Stimulated activated naive CD4-positive, alpha-beta T cell (primary cell): ENCODE data around the gene NIPSNAP2.
"Not testable (repeated sequence)": the region's sequence is repeated elsewhere in the genome, so short reads cannot be mapped to it uniquely, and the experiment has no call there.

ENCODE experiments used
- DNase-seq, 6 experiments: peaks; one replicate each; lab custom pipeline; 2025; lab: John Stamatoyannopoulos, UW

NIPSNAP2 gene

GRCh38 chr7:56047446-56048116 lies 83.2 kb downstream of the NIPSNAP2 start:
- not testable (repeated sequence) for DNase-seq

GRCh38 chr7:56048245-56048644 lies 83.9 kb downstream of the NIPSNAP2 start:
- no peak for DNase-seq

GRCh38 chr7:56048763-56049162 lies 84.4 kb downstream of the NIPSNAP2 start:
- not testable (repeated sequence) for DNase-seq
